GM12878 (cell line): Measurements from ENCODE around the gene THBS1. TPM values are rescaled to one million over a fixed set of nuclear protein-coding genes. Genes with fewer than 3 reads are reported as not detected.

Source experiments
- ATAC-seq: fragments of 200-7000 bp; cut with Tn5 transposase; 3 replicates; pipeline ENCODE4 v1.9.1; 2020; ENCODE audit warnings: mild to moderate bottlenecking, moderate library complexity
- BruUV-seq: library from RNA; stranded (reverse); fragments of 400-500 nt; replicated peaks from 2 replicates; lab custom pipeline; 2021; lab: Mats Ljungman, UMichigan
- CTCF ChIA-PET: fragments of 300-600 bp; sonication (Branson Sonifier 250); formaldehyde crosslinking; extraction: SDS; loops from one replicate; lab custom pipeline; 2021; ENCODE audit warnings: inconsistent platforms; lab: Yijun Ruan, JAX
- POLR2A ChIA-PET: fragments of 350-600 bp; formaldehyde crosslinking; extraction: SDS; loops from one replicate; lab custom pipeline; 2021; ENCODE audit warnings: inconsistent platforms; lab: Charles Lee
- RAD21 ChIA-PET: fragments of 300-600 bp; sonication (Branson Sonifier 250); formaldehyde crosslinking; loops from one replicate; lab custom pipeline; 2023; ENCODE audit warnings: antibody characterized with exemption; ENCODE audit not compliant: unreplicated experiment; lab: Charles Lee
- SMC1A ChIA-PET: fragments of 300-600 bp; sonication (Branson Sonifier 250); formaldehyde crosslinking; loops from one replicate; lab custom pipeline; 2023; ENCODE audit not compliant: unreplicated experiment, uncharacterized antibody; lab: Charles Lee
- DNase-seq: peaks from one replicate; pipeline ENCODE4 v3.0.0-alpha.2; 2011; ENCODE audit warnings: low read depth, low spot score
- FAIRE-seq: peaks from 3 replicates; lab custom pipeline; 2011; peaks lifted over from hg19 to GRCh38; lab: Jason Lieb, UNC
- H2AFZ ChIP-seq: 2 replicates; pipeline ENCODE4 v1.6.0; 2011; ENCODE audit warnings: low read depth, low read length, control low read depth; ENCODE audit not compliant: control insufficient read depth
- H3K27ac ChIP-seq: 2 replicates; pipeline ENCODE4 v1.5.1; 2011; ENCODE audit warnings: control low read depth; ENCODE audit not compliant: control insufficient read depth, insufficient read depth
- H3K27me3 ChIP-seq, 2 experiments: replicated peaks in 1 of 2; 2 replicates each; pipeline versions ENCODE4 v1.6.0 to v1.6.1; 2011; ENCODE audit warnings: low read length in 1 of 2; ENCODE audit not compliant: control insufficient read depth in 2 of 2, insufficient read depth in 2 of 2
- H3K36me3 ChIP-seq, 2 experiments: 2 replicates each; pipeline ENCODE4 v1.5.1; 2011; ENCODE audit warnings: low read length in 1 of 2; ENCODE audit not compliant: control insufficient read depth in 2 of 2, insufficient read depth in 2 of 2
- H3K4me1 ChIP-seq: 2 replicates; pipeline ENCODE4 v1.6.1; 2011; ENCODE audit warnings: mild to moderate bottlenecking, low read length, moderate library complexity, mixed read lengths; ENCODE audit not compliant: control insufficient read depth, insufficient read depth
- H3K4me2 ChIP-seq: 2 replicates; pipeline ENCODE4 v1.6.0; 2011; ENCODE audit warnings: control low read depth; ENCODE audit not compliant: control insufficient read depth, insufficient read depth
- H3K4me3 ChIP-seq: fragments of 200-600 bp; sonication (generic); 2 replicates; pipeline ENCODE4 v1.5.1; 2016
- H3K79me2 ChIP-seq: 2 replicates; pipeline ENCODE4 v1.6.0; 2011; ENCODE audit warnings: low read length; ENCODE audit not compliant: control insufficient read depth, insufficient read depth
- H3K9ac ChIP-seq: 2 replicates; pipeline ENCODE4 v1.8.0; 2011; ENCODE audit warnings: low read length, control low read depth, mixed read lengths; ENCODE audit not compliant: control insufficient read depth, insufficient read depth
- H3K9me3 ChIP-seq: replicated peaks from 3 replicates; pipeline ENCODE4 v1.5.1; 2011; ENCODE audit warnings: mild to moderate bottlenecking, low read length; ENCODE audit not compliant: control insufficient read depth, insufficient read depth
- H4K20me1 ChIP-seq: 2 replicates; pipeline ENCODE4 v1.6.0; 2011; ENCODE audit not compliant: control insufficient read depth, insufficient read depth
- ESRRA ChIP-seq: IDR thresholded peaks from 2 replicates; pipeline ENCODE4 v1.6.1; 2012; ENCODE audit warnings: mild to moderate bottlenecking, low read length, improper control_type of control experiment
- MEF2B ChIP-seq: fragments of 450-650 bp; IDR thresholded peaks from 2 replicates; pipeline ENCODE4 v1.6.1; 2018; ENCODE audit warnings: mild to moderate bottlenecking, moderate library complexity; ENCODE audit not compliant: partially characterized antibody, poor library complexity, severe bottlenecking
- MTA2 ChIP-seq: fragments of 450-650 bp; IDR thresholded peaks from 2 replicates; pipeline ENCODE4 v1.6.1; 2016; ENCODE audit warnings: low read depth, mild to moderate bottlenecking, moderate library complexity
- MTA3 ChIP-seq: IDR thresholded peaks from 2 replicates; pipeline ENCODE4 v1.6.1; 2012; ENCODE audit warnings: low read length, inconsistent platforms, borderline replicate concordance
- MXI1 ChIP-seq: fragments of 150-350 bp; IDR thresholded peaks from 2 replicates; pipeline ENCODE4 v1.6.1; 2011; ENCODE audit warnings: low read depth, mild to moderate bottlenecking, inconsistent platforms, low read length, improper control_type of control experiment
- NBN ChIP-seq: fragments of 450-650 bp; IDR thresholded peaks from 2 replicates; pipeline ENCODE4 v1.6.1; 2016
- POLR2AphosphoS5 ChIP-seq: IDR thresholded peaks from 2 replicates; pipeline ENCODE4 v1.6.1; 2011; ENCODE audit warnings: mild to moderate bottlenecking, low read length, inconsistent platforms
- ZNF384 ChIP-seq: IDR thresholded peaks from 2 replicates; pipeline ENCODE4 v1.6.1; 2012; ENCODE audit warnings: low read depth, mild to moderate bottlenecking, low read length, improper control_type of control experiment, borderline replicate concordance
- WGBS: methylation state at CpG from one replicate; pipeline ENCODE4 v1.1.6; 2016; ENCODE audit warnings: low lambda C conversion rate; ENCODE audit not compliant: insufficient replicate concordance, insufficient coverage; ENCODE audit errors: missing lambda C conversion rate; 5-methylcytosine and 5-hydroxymethylcytosine counted together
- in situ Hi-C: fragments of 300-500 bp; cut with MboI; formaldehyde crosslinking; loops from 9 replicates; pipeline ENCODE4 v1.14.3; 2018; ENCODE audit warnings: mixed read lengths
- intact Hi-C: fragments of 100-400 bp; cut with micrococcal nuclease; formaldehyde crosslinking; loops from one replicate; pipeline ENCODE4 v1.14.2; 2022; ENCODE audit not compliant: unreplicated experiment
- polyA plus RNA-seq, 11 experiments: library from polyadenylated mRNA; depleted of rRNA in 4 of 11; unstranded in 6 of 11; stranded (reverse) in 5 of 11; fragments of >200 nt; fragmentation: Nextera tagmentation in 4 of 11; fragmentation: Illumina TruSeq in 1 of 11; extraction: Ambion mirVana in 4 of 11; extraction: Trizol in 1 of 11; gene quantifications; 1 replicate in 1 of 11; 2 replicates in 10 of 11; pipeline versions ENCODE4 v1.2.1 to v1.2.3, GENCODE V29; 2011 to 2016; ENCODE audit warnings: inconsistent platforms in 2 of 11, missing spikeins in 2 of 11, low read depth in 1 of 11
- total RNA-seq, 4 experiments: library from RNA; depleted of rRNA in 3 of 4; stranded (reverse); fragments of >200 nt in 3 of 4; fragmentation: Illumina TruSeq in 1 of 4; extraction: Trizol in 1 of 4; gene quantifications; 2 replicates each; pipeline versions ENCODE4 v1.2.1 to v1.2.3, GENCODE V29; 2013 to 2021
- TF ChIP-seq, protein P1 (sequence below): fragments of 450-650 bp; IDR thresholded peaks from 2 replicates; pipeline ENCODE4 v1.6.1; 2018; ENCODE audit warnings: borderline replicate concordance, mild to moderate bottlenecking; ENCODE audit not compliant: partially characterized antibody
- TF ChIP-seq, protein P2 (sequence below): fragments of 150-350 bp; IDR thresholded peaks from 2 replicates; pipeline ENCODE4 v1.6.1; 2014; ENCODE audit warnings: mild to moderate bottlenecking, low read depth, low read length
- TF ChIP-seq, protein P3 (sequence below): IDR thresholded peaks from 2 replicates; pipeline ENCODE4 v1.6.1; 2012; ENCODE audit warnings: low read depth, low read length, improper control_type of control experiment

The THBS1 gene
- total and polyA plus RNA-seq, 10 of the 15 experiments (the other 5 are each of a cell fraction or from before 2014, with no cell fraction given) = under 0.01 to 1.5 (median 0.23) TPM; not detected in 3

DNA sequence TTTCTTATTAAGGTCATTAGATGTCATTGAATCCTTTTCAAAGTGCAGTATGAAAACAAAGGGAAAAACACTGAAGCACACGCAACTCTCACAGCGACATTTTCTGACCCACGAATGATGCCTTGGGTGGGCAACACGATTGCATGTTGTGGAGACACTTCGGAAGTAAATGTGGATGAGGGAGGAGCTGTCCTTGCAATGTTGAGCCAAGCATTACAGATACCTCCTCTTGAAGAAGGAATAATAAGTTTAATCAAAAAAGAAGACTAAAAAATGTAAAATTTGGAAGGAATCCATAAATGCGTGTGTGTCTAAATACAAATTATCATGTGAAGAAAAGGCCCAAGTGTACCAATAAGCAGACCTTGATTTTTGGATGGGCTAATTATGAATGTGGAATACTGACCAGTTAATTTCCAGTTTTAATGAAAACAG lies 16.9 kb downstream of the THBS1 start (continued):
- TF ChIP-seq, protein P1, sequence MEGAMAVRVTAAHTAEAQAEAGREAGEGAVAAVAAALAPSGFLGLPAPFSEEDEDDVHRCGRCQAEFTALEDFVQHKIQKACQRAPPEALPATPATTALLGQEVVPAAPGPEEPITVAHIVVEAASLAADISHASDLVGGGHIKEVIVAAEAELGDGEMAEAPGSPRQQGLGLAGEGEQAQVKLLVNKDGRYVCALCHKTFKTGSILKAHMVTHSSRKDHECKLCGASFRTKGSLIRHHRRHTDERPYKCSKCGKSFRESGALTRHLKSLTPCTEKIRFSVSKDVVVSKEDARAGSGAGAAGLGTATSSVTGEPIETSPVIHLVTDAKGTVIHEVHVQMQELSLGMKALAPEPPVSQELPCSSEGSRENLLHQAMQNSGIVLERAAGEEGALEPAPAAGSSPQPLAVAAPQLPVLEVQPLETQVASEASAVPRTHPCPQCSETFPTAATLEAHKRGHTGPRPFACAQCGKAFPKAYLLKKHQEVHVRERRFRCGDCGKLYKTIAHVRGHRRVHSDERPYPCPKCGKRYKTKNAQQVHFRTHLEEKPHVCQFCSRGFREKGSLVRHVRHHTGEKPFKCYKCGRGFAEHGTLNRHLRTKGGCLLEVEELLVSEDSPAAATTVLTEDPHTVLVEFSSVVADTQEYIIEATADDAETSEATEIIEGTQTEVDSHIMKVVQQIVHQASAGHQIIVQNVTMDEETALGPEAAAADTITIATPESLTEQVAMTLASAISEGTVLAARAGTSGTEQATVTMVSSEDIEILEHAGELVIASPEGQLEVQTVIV = no peak
- TF ChIP-seq MTA3 (no peak), MEF2B (no peak), NBN (no peak), MTA2 (no peak)

DNA sequence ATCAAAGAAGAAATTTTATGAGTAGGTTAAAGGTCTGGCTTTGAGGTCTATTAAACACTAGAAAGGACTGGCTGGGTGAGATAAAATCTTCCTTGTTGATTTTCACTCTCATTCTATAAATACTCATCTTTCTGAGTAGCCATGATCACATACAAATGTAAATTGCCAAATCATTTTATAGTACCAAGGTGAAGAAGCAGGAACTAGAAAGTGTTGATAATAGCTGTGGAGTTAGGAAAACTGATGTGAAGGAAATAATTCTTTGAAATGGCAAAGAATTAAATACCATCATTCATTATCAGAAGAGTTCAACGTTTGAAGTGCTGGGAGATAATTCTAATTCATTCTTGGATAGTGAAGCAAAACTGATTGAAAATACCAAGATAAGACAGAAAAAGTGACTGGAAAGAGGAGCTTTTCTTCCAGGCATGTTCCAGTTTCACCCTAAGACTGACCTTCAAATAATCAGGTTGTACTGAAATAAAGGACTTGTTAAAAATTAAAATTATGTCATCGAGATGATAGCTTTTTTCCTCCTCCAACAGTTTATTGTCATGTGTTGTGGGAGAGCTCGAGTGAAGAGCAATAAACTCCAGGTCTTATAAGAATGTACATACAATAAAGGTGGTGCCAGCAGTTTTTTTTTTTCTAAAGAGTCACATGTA lies 17.4 kb downstream of the THBS1 start:
- H2AFZ ChIP-seq = no peak overlapping the region
- ChIA-PET RAD21 (no interaction called here), CTCF (interaction anchor here (0.6 to 4.3 kb wide), 6 partner anchors 10 to 434 kb away, joined by 3 to 25 read pairs (median 3); no protein-coding TSS in a partner anchor), SMC1A (interaction anchor here (1.4 to 2.1 kb wide), 3 partner anchors 10 to 160 kb away, joined by 5 to 7 read pairs (median 6); no protein-coding TSS in a partner anchor), POLR2A (no interaction called here)
- DNase-seq (no peak), FAIRE-seq (no peak), ATAC-seq (no peak)
- no peak overlapping the region for H3K27ac ChIP-seq
- no peaks in the 10 kb centered on the region for H3K9me3 ChIP-seq
- H4K20me1 ChIP-seq = no peaks in the 10 kb centered on the region
- in situ Hi-C loops = loop anchor here (25.0 kb wide), 1 partner anchor 786 kb away; no protein-coding TSS in a partner anchor
- intact Hi-C loops = no loop called here
- H3K27me3 ChIP-seq = no peaks in the 10 kb centered on the region; a peak in 1 of 4 replicates
- no peak for TF ChIP-seq MXI1
- TF ChIP-seq, protein P2, sequence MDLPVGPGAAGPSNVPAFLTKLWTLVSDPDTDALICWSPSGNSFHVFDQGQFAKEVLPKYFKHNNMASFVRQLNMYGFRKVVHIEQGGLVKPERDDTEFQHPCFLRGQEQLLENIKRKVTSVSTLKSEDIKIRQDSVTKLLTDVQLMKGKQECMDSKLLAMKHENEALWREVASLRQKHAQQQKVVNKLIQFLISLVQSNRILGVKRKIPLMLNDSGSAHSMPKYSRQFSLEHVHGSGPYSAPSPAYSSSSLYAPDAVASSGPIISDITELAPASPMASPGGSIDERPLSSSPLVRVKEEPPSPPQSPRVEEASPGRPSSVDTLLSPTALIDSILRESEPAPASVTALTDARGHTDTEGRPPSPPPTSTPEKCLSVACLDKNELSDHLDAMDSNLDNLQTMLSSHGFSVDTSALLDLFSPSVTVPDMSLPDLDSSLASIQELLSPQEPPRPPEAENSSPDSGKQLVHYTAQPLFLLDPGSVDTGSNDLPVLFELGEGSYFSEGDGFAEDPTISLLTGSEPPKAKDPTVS = no peak
- TF ChIP-seq POLR2AphosphoS5 = no peak
- TF ChIP-seq ZNF384 = no peak
- TF ChIP-seq, protein P3, sequence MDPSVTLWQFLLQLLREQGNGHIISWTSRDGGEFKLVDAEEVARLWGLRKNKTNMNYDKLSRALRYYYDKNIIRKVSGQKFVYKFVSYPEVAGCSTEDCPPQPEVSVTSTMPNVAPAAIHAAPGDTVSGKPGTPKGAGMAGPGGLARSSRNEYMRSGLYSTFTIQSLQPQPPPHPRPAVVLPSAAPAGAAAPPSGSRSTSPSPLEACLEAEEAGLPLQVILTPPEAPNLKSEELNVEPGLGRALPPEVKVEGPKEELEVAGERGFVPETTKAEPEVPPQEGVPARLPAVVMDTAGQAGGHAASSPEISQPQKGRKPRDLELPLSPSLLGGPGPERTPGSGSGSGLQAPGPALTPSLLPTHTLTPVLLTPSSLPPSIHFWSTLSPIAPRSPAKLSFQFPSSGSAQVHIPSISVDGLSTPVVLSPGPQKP = no peak
- TF ChIP-seq ESRRA = no peak
- H3K4me2 ChIP-seq = no peak overlapping the region
- BruUV-seq = no TSS peak
- no peaks in the 10 kb centered on the region for H3K36me3 ChIP-seq
- no peaks in the 10 kb centered on the region for H3K4me1 ChIP-seq
- no peak overlapping the region for H3K4me3 ChIP-seq
- H3K9ac ChIP-seq = no peak overlapping the region
- WGBS = 12% methylated on average over 3 of the region's 3 CpGs
- no peaks in the 10 kb centered on the region for H3K79me2 ChIP-seq
